ENCODE results near the gene HPCAL1.

The HPCAL1 gene

GRCh38 chr2:10413991-10414451, 111.3 kb downstream of the HPCAL1 start:
- no peak for TF ChIP-seq ZNF274 (IDR thresholded peaks at IDR 0.05; ENCODE audit: low read depth, low read length)
- H3K4me3 ChIP-seq (ENCODE audit: low read length), result no peak overlapping the region

DNA sequence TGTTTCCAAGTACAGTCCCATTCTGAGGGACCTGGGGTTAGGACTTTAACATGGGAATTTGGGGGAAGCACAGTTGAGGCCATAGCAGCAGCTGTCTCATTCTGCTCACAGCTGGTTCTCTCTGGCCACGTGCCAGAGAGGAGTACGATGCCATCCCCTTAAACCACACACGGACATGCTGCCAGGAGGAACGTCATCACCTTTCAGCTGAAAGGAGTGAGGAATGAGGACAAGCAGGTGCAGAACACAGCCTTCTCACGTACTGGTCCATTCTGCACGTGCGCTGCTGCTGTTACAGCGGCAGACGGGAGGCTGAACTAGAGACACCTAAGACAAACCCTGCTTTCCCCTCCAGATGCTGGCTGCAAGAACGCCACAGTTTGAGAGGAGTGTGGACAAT, 111.9 kb downstream of the HPCAL1 start:
- H3K4me3 ChIP-seq (ENCODE audit: low read length), result no peak overlapping the region
- TF ChIP-seq ZNF274 (IDR thresholded peaks at IDR 0.05; ENCODE audit: low read depth, low read length), result no peak

DNA sequence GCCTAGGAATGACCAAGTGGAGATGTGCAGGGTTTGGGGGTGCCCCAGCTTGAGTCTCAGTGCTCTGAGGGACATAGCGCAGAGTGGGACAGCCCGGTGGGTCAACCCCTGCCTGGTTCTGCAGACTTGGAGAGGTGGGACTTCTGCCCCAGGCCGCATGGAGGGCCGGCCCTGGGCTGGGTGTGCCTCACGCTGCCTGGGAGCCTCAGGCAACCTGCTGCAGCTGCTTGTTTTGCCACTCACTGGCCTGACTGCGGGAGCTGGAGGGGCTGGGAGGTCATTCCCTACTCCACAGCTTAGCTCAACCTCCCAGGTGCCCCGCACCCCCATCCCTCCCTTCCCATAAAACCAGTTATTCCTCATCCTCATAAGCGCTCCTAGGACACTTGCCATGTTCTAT, 112.3 kb downstream of the HPCAL1 start:
- no peak overlapping the region for H3K4me3 ChIP-seq (ENCODE audit: low read length)
- no peak for TF ChIP-seq ZNF274 (IDR thresholded peaks at IDR 0.05; ENCODE audit: low read depth, low read length)

DNA sequence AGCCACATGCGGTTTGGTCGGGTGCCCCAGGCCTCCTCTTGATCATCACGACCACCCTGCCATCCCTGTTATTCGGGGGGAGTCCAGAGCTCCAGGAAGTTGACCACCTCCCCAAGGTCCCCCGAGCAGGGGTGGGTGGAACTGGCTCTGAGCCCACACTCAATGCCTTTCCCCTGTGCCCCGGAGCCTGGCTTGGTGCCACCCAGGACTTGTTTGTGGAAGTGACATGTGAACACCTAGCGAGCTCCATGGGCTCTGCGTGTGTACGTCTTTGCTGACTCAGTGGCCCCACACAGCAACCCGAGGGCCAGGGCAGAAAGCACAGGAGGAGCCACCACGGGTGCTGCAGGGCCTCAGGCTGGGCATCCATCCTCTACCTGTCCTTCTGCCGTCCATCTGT, 112.9 kb downstream of the HPCAL1 start:
- H3K4me3 ChIP-seq (ENCODE audit: low read length), result no peak overlapping the region

GRCh38 chr2:10417551-10418335, 115.0 kb downstream of the HPCAL1 start:
- H3K4me3 ChIP-seq (ENCODE audit: low read length), result no peak overlapping the region
- no peak for TF ChIP-seq ZNF274 (IDR thresholded peaks at IDR 0.05; ENCODE audit: low read depth, low read length)

More for the DNA sequence above, 112.9 kb downstream of the HPCAL1 start:
- no peak for TF ChIP-seq ZNF274 (IDR thresholded peaks at IDR 0.05; ENCODE audit: low read depth, low read length)

- no peak overlapping the region for H3K4me3 ChIP-seq (ENCODE audit: low read length)
- TF ChIP-seq ZNF274 (IDR thresholded peaks at IDR 0.05; ENCODE audit: low read depth, low read length), result no peak
Observed at GRCh38 chr2:10419553-10420257, 117.0 kb downstream of the HPCAL1 start.

DNA sequence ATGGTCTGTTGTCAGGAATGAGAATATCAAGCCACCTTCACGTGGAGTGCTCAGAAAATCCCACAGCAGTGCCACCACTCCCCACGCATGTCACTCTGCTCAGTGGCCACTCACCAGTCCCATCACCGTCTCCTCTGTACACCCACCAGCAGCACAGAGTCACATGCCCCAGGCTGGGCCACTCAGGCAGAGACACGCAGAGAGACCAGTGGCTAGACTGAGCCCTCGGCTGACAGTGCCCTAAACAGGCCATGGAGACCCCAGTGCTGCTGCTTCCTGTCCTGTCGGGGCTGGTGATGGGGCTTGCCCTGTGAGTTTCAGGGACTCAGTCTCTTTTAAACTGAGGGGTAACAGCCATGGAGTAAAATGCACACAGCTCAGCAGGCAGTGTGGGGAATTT, 119.5 kb downstream of the HPCAL1 start:
- no peak for TF ChIP-seq ZNF274 (IDR thresholded peaks at IDR 0.05; ENCODE audit: low read depth, low read length)

GRCh38 chr2:10422732-10423399, 120.2 kb downstream of the HPCAL1 start:
- no peak overlapping the region for H3K4me3 ChIP-seq (ENCODE audit: low read length)
- no peak for TF ChIP-seq ZNF274 (IDR thresholded peaks at IDR 0.05; ENCODE audit: low read depth, low read length)

More for the DNA sequence above, 119.5 kb downstream of the HPCAL1 start:
- H3K4me3 ChIP-seq (ENCODE audit: low read length), result no peak overlapping the region

DNA sequence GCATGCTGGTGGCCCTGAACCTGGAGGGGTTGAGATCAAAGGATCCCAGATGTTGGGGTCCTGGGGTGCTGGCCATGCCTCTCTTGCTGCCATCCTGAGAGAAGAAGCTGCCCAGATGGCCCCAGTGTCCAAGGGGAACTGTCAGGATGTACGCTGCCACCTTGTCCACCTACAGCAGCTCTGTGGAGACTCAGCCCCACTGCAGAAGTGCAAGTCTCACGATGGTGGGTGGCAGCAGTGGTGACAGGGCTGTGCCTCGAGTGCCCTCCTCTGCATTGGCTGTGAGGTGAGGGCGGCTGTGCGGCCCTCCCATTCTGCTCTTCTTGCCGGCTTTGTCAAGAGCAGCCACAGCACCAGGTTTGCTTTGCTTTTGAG, 120.7 kb downstream of the HPCAL1 start:
- H3K4me3 ChIP-seq (ENCODE audit: low read length), result no peak overlapping the region
- no peak for TF ChIP-seq ZNF274 (IDR thresholded peaks at IDR 0.05; ENCODE audit: low read depth, low read length)

DNA sequence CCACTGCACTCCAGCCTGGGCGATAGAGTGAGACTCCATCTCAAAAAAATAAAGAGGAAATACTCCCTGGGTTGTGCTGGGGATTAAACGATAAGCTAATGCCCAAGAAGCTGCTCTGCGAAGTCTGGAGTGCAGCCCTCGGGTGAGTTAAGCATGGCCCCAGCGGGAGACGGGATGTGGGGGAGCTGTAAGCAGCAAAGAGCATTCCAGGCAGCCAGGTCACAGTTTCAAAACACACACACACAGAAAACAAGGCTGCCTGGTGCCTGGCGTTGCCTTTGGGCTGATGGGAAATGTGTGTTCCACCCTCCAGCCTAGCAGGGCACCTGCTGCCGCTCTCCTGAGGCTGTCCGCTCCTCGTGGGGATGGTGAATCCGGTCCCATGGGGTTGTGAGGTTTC, 121.3 kb downstream of the HPCAL1 start:
- TF ChIP-seq ZNF274 (IDR thresholded peaks at IDR 0.05; ENCODE audit: low read depth, low read length), result no peak
- H3K4me3 ChIP-seq (ENCODE audit: low read length), result no peak overlapping the region

- no peak overlapping the region for H3K4me3 ChIP-seq (ENCODE audit: low read length)
- no peak for TF ChIP-seq ZNF274 (IDR thresholded peaks at IDR 0.05; ENCODE audit: low read depth, low read length)
Observed at GRCh38 chr2:10424916-10425505, 122.3 kb downstream of the HPCAL1 start.

DNA sequence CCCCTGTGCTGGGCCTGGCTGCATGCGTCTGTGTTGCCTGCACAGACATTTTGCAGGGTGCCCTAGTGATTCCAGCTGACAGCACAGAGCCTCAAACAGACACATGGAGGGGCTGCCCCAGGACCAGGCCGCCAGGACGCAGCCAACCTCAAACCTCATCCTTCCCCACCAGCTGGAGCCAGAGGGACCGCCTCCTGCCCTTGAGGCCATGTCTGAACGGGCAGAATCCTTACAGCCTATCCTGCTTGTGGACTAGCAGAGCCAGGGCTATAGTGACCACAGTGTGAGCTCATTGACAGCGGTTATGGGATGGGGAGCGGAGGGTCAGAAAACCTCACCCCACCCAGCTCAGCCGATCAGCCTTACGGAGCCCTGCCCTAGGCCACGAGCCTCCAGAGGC, 123.0 kb downstream of the HPCAL1 start:
- no peak for TF ChIP-seq ZNF274 (IDR thresholded peaks at IDR 0.05; ENCODE audit: low read depth, low read length)
- no peak overlapping the region for H3K4me3 ChIP-seq (ENCODE audit: low read length)

- no peak overlapping the region for H3K4me3 ChIP-seq (ENCODE audit: low read length)
- no peak for TF ChIP-seq ZNF274 (IDR thresholded peaks at IDR 0.05; ENCODE audit: low read depth, low read length)
Observed at GRCh38 chr2:10426726-10427617, 124.3 kb downstream of the HPCAL1 start.

All from GM08714 (cell line).